MCF 10A (cell line): ENCODE measurements around the gene PARP8. TPM values are rescaled to one million over a fixed set of nuclear protein-coding genes. Genes with fewer than 3 reads are reported as not detected.
"Not testable (repeated sequence)": the region's sequence is repeated elsewhere in the genome, so short reads cannot be mapped to it uniquely, and the experiment has no call there.

Experiments
- BruUV-seq: library from RNA; stranded (reverse); fragments of 400-500 nt; replicated peaks from 2 replicates; lab custom pipeline; 2021; lab: Mats Ljungman, UMichigan
- CTCF ChIA-PET: fragments of 300-600 bp; sonication (Branson Sonifier 250); formaldehyde crosslinking; extraction: SDS; loops from one replicate; lab custom pipeline; 2021; ENCODE audit warnings: antibody characterized with exemption, inconsistent platforms; lab: Yijun Ruan, JAX
- POLR2A ChIA-PET: fragments of 300-600, 350-650 bp; sonication (Branson Sonifier 250); formaldehyde crosslinking; extraction: SDS; loops from one replicate; lab custom pipeline; 2020; ENCODE audit warnings: antibody characterized with exemption, inconsistent platforms; lab: Yijun Ruan, JAX
- DNase-seq: peaks from one replicate; pipeline ENCODE4 v3.0.0-alpha.2; 2018; ENCODE audit not compliant: unreplicated experiment
- H3K27ac Mint-ChIP-seq: one replicate; pipeline ENCODE4 v1.8.0; 2022; ENCODE audit warnings: mild to moderate bottlenecking, low read depth, mixed read lengths; ENCODE audit not compliant: unreplicated experiment
- H3K27me3 Mint-ChIP-seq: one replicate; pipeline ENCODE4 v1.8.0; 2022; ENCODE audit warnings: mixed read lengths; ENCODE audit not compliant: insufficient read depth, unreplicated experiment
- H3K36me3 Mint-ChIP-seq: one replicate; pipeline ENCODE4 v1.8.0; 2022; ENCODE audit warnings: mild to moderate bottlenecking, moderate library complexity, mixed read lengths; ENCODE audit not compliant: insufficient read depth, unreplicated experiment
- H3K4me1 Mint-ChIP-seq: one replicate; pipeline ENCODE4 v1.8.0; 2022; ENCODE audit warnings: mixed read lengths; ENCODE audit not compliant: insufficient read depth, unreplicated experiment
- H3K4me3 Mint-ChIP-seq: one replicate; pipeline ENCODE4 v1.8.0; 2022; ENCODE audit warnings: mild to moderate bottlenecking, moderate library complexity, mixed read lengths; ENCODE audit not compliant: unreplicated experiment
- H3K9me3 Mint-ChIP-seq: one replicate; pipeline ENCODE4 v1.8.0; 2022; ENCODE audit warnings: mixed read lengths; ENCODE audit not compliant: unreplicated experiment
- intact Hi-C: fragments of 100-400 bp; cut with micrococcal nuclease; formaldehyde crosslinking; loops from 2 replicates; pipeline ENCODE4 v1.14.1; 2022
- total RNA-seq: library from RNA; stranded (reverse); gene quantifications from 2 replicates; pipeline ENCODE4 v1.2.3, GENCODE V29; 2022
- TF ChIP-seq, protein P1 (sequence below): fragments of 200-600 bp; IDR thresholded peaks from one replicate; pipeline ENCODE4 v1.8.0; 2022; ENCODE audit warnings: antibody characterized with exemption, mild to moderate bottlenecking; ENCODE audit not compliant: unreplicated experiment

Gene PARP8
- total RNA-seq, 1 experiment from 2014 or later, result 31.2 TPM

DNA sequence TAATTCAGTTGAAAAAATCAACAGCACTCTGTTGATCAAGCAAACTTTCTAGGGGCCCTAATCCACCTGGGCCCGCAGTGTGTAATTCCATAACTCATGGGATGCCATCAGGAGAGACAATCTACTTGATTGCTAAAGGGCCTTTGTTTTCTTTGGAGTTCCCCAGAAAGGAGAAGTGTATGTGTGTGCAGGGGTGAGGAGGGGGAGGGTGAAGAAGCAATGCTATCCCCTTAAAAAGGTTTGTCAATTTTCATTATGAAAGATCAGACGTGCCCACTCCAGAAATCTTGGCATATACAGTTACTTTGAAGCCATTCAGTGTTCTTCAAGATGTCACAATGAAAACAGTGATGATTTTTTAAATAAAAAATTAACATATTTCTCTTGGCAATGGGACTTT, 6.2 kb downstream of the PARP8 start:
- POLR2A ChIA-PET, result interaction anchor here (0.7 kb wide), 1 partner anchor 22 kb away, joined by 3 read pairs; no protein-coding TSS in a partner anchor
- no peak overlapping the region for H3K27ac Mint-ChIP-seq
- TF ChIP-seq, protein P1, sequence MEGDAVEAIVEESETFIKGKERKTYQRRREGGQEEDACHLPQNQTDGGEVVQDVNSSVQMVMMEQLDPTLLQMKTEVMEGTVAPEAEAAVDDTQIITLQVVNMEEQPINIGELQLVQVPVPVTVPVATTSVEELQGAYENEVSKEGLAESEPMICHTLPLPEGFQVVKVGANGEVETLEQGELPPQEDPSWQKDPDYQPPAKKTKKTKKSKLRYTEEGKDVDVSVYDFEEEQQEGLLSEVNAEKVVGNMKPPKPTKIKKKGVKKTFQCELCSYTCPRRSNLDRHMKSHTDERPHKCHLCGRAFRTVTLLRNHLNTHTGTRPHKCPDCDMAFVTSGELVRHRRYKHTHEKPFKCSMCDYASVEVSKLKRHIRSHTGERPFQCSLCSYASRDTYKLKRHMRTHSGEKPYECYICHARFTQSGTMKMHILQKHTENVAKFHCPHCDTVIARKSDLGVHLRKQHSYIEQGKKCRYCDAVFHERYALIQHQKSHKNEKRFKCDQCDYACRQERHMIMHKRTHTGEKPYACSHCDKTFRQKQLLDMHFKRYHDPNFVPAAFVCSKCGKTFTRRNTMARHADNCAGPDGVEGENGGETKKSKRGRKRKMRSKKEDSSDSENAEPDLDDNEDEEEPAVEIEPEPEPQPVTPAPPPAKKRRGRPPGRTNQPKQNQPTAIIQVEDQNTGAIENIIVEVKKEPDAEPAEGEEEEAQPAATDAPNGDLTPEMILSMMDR, result no peak

DNA sequence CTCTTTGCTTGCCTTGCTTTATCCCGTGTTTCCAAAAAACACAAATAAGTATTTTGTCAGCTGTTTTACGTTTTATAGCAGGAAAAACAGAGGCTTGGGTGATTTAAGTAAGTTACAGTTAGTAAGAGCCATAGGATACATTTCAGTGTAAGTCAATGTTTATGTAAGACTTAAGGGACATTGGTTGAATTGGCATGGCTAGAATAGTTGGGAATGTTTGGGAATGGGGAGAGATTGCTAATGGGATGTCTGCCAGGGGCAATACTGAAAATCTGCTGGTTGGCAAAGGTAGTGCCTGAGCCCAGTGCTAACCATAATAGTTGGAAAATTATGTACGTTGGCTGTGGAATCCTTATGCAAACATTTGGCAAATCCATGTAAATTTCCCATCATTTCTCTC, 7.0 kb downstream of the PARP8 start:
- H3K9me3 Mint-ChIP-seq, H3K36me3 Mint-ChIP-seq, H3K4me1 Mint-ChIP-seq, H3K4me3 Mint-ChIP-seq, H3K27me3 Mint-ChIP-seq, intact Hi-C loops, DNase-seq, H3K27ac Mint-ChIP-seq, BruUV-seq: not testable (repeated sequence)
- ChIA-PET CTCF (interaction anchor here (0.7 to 0.9 kb wide), 2 partner anchors 69 to 72 kb away, joined by 3 to 5 read pairs; no protein-coding TSS in a partner anchor), POLR2A (interaction anchor here (0.7 to 1.2 kb wide), 2 partner anchors 21 to 34 kb away, joined by 3 read pairs; no protein-coding TSS in a partner anchor)

More for the DNA sequence above, 6.2 kb downstream of the PARP8 start:
- H3K4me1 Mint-ChIP-seq, result peaks cover 7% of the 10 kb centered on the region
- H3K27me3 Mint-ChIP-seq, result no peaks in the 10 kb centered on the region
- CTCF ChIA-PET, result no interaction called here
- H3K4me3 Mint-ChIP-seq, result no peak overlapping the region
- no TSS peak for BruUV-seq
- intact Hi-C loops, result no loop called here
- DNase-seq, result no peak
- H3K36me3 Mint-ChIP-seq, result no peaks in the 10 kb centered on the region
- H3K9me3 Mint-ChIP-seq, result no peaks in the 10 kb centered on the region

DNA sequence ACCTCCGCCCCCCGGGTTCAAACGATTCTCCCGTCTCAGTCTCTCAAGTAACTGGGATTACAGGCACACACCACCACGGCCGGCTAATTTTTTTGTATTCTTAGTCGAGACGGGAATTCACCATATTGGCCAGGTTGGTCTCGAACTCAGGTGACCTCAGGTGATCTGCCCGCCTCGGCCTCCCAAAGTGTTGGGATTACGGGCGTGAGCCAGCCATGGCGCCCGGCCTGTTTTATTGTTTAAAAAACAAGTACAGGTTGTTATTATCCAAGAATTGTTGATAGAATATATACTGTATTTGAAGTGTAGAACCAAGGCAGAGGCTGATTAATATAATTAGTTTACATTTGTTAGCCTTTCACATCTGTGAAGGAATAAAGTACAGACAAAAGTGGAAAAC, 8.9 kb downstream of the PARP8 start:
- H3K27me3 Mint-ChIP-seq, result no peaks in the 10 kb centered on the region
- no peak overlapping the region for H3K4me3 Mint-ChIP-seq
- no peak overlapping the region for H3K27ac Mint-ChIP-seq
- intact Hi-C loops, result no loop called here
- POLR2A ChIA-PET, result no interaction called here
- H3K9me3 Mint-ChIP-seq, result no peaks in the 10 kb centered on the region
- no peak for DNase-seq
- no TSS peak for BruUV-seq
- H3K4me1 Mint-ChIP-seq, result peaks cover 7% of the 10 kb centered on the region
- CTCF ChIA-PET, result no interaction called here
- H3K36me3 Mint-ChIP-seq, result peaks cover 5% of the 10 kb centered on the region
- TF ChIP-seq, protein P1, result no peak

DNA sequence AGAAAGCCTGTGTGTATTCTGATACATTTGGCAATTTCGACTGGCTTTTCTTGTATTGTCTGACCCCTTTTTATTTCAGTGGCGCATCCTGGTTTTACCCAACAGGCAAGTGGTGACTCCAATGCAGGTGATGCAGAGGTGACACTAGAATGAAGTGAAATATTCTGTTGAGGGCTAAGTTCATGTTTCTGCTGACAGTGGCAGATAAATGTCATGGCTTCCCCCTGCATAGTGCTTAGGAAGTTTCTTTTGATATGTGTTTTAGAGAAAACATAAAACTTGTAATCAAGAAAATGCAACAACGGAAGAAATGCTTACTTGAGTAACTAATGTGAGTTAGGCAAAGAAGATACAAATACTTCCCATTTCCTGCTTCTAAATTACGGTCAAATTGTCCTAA, 13.1 kb downstream of the PARP8 start:
- H3K27ac Mint-ChIP-seq, BruUV-seq, H3K36me3 Mint-ChIP-seq, intact Hi-C loops, CTCF ChIA-PET, H3K9me3 Mint-ChIP-seq, DNase-seq, H3K27me3 Mint-ChIP-seq, H3K4me3 Mint-ChIP-seq: not testable (repeated sequence)
- peaks cover 12% of the 10 kb centered on the region for H3K4me1 Mint-ChIP-seq
- POLR2A ChIA-PET, result interaction anchor here (1.5 kb wide), 1 partner anchor 24 kb away, joined by 5 read pairs; no protein-coding TSS in a partner anchor

DNA sequence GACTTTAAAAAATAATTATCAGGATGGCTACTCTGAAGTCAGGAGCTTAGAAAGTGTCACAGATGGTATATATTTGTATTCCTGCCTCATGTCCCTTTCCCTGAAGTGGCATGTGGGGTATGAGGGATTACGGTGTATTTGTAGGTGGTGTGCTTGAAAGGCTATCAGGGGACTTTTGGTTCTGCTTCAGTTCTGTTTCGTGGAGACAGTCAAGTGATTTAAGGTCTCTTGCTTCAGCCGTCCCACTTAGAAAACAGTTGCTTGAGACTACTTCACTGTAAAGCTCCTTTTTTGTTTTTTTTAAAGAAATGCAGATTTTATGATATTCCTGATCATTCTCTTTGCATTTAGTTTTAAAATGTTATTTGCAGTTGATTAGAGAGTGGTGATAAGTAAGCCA, 18.3 kb downstream of the PARP8 start:
- ChIA-PET CTCF (interaction anchor here (0.5 kb wide), 1 partner anchor 80 kb away, joined by 3 read pairs; no protein-coding TSS in a partner anchor), POLR2A (interaction anchor here (1.1 kb wide), 1 partner anchor 22 kb away, joined by 3 read pairs; no protein-coding TSS in a partner anchor)
- no peaks in the 10 kb centered on the region for H3K27me3 Mint-ChIP-seq
- TF ChIP-seq, protein P1, result no peak
- no peak overlapping the region for H3K4me3 Mint-ChIP-seq
- H3K36me3 Mint-ChIP-seq, result no peaks in the 10 kb centered on the region
- intact Hi-C loops, result no loop called here
- H3K9me3 Mint-ChIP-seq, result no peaks in the 10 kb centered on the region
- no peak for DNase-seq
- no TSS peak for BruUV-seq
- H3K27ac Mint-ChIP-seq, result no peak overlapping the region
- peaks cover 12% of the 10 kb centered on the region for H3K4me1 Mint-ChIP-seq
